ENCODE results near the gene JARID2.

Gene JARID2

DNA sequence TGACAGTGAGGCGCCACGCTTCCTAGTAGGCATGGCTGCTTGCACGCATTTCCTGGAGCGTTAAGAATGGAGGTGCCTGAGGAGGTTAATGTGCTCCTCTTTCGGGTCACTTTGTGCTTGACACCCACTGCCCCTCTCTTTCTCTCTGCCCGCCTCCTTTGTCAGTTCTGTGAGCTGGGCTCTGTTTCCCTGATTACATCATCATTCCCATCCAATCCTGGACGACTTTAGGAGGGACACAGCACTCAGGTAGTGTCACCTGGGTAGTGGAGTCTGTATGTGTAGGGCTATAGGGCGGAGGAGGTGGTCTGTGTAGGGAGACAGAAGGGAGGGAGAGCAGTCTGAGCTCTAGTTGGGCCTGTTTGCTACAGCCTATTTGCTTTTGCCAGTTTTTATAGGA lies 136.8 kb downstream of the JARID2 start:
- DNase-seq = no peak

DNA sequence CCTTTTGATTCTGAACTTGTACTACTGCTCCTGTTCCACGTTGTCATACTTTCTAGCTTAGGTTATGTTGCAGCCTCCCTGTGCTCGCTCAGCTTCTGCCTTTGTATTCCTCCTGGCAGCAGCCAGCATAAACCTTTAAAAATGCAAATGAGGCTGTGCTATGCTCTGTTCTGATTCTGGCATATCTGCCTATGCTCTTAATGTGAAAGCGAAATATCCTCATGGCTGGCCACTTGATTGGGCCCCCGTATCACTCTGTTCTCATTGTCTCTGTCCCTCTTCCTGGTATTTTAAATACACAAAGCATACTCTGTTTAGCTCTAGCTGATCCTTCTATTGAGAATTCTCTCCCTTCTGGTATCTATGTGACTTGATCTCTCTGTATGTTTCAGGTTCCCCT lies 139.0 kb downstream of the JARID2 start:
- DNase-seq = no peak

DNA sequence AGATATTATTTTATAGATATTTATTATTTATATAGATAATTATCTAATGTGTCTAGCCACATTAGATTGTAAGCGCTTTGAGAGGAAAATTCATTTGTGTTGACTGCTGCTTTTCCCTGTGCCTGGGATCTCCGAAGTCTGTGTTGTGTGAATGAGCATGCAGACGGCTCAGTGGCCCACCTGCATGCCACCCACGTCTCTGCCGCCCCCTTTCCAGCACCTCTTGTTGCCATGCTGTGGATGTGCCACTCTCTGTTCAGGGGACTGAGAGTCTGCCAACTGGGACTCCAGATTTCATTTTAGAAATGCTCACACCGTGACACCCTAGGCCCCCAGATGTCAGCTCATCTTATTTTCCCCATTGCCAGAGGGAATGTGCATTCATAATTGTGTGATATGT lies 139.7 kb downstream of the JARID2 start:
- DNase-seq = no peak

DNA sequence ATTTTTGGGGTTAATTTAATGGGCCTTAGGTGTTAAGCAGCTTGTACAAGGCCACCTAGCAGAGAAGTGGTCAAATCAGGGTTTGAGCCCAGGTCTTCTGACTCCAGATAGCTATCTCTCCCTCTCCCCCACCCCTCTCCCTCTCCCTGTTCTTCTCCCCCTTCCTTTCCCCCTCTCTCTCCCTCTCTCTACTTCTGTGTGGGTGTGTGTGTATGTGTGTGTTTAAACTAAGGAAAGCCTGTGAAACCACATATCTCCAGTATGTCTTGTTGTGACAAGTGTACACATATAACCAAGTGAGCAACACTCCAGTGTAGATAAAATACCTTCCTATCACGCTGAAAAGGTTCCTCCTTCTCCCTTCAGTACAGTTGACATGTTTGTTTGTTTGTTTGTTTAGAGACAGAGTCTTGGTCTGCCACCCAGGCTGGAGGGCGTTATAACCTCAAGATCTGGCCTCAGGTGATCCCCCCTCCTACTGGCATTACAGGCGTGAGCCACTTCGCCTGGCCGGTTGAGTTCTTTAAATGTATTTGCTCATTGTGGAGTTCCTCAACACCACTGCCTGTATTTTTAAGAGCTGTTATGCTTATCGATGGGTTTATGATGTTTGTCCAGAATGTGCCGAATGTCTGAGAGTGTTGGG lies 140.4 kb downstream of the JARID2 start:
- DNase-seq = no peak

DNA sequence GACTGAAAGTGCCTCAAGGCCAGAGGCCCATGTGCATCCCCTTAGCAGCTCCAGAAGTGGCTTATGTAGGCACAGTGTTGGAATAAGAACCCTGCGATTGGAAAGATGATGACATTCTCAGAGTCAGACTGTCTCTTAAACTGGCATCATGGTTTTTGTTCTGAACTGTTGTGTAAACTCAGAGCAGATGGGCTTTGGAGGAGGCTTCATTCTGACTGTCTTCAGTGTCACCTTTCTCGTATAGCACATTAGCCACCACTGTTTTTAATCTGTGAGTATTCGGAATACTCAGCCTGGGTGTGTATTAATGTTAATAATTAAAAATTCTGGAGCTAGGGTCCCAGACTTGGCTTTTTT lies 140.9 kb downstream of the JARID2 start:
- DNase-seq = no peak

DNA sequence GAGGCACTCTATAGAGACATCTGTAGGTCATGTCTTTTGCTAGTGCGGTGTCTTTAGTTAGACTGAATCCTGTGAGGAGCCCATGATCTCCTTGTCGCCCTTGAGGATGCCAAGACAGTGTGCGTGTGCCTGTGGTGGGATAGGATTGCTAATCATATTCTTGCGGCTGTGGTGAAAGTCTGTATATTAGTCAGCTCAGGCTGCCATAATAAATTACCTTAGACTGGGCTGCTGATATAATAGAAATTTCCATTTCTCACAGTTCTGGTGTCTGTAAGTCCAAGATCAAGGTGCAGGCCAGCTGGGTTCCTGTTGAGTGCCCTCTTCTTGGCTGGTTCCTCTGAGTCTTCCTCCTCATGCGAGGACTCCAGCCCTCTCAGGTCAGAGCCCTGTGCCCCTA lies 141.2 kb downstream of the JARID2 start:
- no peak for DNase-seq

DNA sequence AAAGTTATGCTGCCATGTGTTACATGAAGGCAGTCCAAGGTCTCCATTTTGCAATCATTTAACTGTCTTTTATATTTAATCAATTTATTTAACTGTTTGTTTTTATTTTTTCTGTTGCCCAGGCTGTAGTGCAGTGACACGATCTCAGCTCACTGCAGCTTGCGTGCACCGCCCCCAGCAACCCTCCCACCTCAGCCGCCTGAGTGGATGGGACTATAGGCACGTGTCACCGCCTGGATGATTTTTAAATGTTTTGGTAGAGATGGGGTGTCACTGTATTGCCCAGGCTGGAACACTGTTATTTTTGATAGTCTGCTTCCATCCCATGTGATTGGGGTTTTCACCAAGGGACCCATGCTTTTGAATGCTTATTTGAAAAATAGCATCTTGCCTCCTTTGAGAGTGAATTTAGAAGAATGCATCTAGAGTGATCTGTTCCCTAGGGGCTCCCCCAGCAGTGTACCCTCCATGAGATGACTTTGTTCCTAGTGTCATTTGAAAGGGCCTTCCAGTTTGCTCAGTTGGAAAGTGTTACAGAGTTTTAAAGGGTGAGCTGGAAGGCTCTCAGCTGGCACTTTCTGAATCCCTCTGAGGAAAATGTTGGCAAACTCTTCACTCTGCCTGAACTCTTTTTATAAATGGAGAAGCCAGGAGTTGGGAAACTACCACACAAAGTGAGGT lies 143.4 kb downstream of the JARID2 start:
- no peak for DNase-seq

DNA sequence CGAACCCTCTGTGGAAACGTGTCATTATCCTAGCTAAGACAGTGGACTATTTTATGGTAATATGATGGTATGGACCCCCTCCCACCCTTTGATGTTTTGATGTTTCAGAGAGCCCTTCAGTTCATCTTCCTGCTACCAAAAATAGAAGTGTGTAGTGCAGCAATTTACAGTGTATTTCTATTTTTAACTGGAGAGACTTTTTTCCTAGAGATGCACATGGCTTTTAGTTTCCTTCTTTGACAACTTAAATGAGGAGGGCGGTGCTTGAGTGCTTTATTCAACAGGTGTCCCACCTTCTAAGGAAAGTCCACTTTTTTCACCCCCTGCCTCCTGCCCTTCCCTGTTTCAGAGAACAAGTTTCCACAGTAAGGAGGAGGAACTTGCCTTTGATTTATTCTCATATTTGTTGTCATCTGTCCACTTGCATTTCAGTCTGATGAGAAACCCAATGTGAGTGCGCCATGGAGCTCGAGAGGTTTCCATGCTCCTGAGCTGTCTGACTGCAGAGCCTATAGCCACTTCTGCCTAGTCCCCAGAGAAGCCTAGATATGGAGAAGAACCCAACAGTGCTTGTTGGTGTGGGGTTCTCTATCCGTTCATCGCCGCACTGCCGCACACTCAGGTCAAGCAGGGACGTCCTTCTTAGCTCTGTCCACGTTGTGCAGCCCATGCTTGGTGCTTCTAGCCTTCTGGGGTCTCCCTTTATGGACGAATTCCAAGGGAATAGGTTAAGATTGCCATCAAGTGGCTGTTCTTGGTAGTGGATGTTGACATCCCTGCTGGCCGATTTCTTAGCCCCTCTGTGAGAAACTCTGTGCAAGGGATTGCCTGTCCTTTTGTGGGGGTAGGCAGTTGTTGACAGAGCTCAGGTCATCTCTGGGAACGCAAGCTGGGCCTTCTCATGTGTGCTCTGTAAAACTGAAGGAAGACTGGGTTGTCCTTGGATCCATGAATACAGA lies 144.2 kb downstream of the JARID2 start:
- DNase-seq = no peak

DNA sequence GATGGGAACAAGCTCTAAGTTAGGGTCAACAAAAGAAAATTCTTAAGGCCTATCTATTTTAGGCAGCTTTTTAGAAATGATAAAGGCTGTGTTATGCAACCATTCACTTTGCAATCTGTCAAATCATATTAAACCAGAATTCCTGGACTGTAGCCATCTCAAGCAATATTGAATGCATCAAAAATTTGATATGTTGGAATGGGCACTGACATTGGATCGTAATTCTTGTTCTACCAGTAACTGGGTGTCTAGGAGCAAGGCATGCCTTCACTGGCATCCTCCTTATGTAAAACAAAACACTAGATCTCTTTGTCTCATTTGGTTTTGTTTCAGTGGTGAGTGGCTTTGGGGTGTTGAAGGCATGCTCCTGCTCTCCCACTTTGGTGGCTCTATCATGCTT lies 145.6 kb downstream of the JARID2 start:
- DNase-seq = no peak

DNA sequence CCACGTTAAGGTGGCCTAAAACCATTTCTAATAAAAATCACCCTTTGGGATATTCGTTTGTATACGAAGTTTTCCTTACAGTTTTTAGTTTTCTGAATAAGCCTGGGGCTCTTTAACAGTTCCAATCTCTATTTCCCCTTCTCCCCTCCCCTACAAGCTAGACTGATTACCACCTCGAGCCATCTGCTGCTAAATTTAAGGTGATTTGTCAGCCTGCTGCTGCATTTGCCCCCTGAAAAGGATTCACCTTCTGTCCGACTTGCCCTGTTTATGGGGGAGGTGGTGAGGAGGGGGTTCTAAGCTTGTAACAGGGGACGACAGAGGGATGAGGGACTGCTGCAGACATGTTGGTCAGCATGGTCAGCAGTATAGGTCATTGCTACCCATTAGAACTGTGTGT lies 146.3 kb downstream of the JARID2 start:
- DNase-seq = no peak

DNA sequence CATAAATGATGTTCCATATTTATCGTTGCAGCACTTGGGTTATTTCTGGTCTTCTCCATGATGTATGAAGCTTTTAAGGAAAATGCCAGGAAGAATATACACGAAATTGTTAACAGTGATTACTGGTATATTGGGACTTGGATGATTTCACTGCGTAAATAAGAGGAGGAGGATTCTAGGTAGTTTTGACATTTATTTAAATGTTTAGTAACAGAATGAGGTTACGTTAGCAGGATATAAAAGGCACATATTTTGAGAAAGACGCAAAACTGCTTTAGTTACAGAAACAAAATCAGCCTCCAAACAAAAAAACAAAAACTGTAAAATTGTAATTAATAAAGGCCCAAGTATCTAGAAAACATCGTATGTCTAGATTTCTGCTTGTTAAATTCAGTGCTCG lies 147.7 kb downstream of the JARID2 start:
- no peak for DNase-seq

DNA sequence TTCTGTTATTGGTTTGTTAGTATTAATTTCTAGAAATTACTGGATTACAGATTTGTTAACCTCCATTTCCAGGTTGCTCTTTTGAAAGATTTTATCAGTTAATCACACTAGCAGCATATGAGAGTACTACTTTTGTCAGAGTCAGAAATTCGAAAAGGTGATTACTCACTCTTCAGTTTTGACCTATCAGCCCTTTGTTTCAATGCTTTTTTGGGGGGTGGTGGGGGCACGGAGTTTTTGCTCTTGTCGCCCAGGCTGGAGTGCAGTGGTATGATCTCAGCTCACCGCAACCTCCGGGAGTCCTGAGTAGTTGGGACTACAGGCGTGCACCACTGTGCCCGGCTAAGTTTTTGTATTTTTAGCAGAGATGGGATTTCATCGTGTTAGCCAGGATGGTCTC lies 149.2 kb downstream of the JARID2 start:
- DNase-seq = no peak

DNA sequence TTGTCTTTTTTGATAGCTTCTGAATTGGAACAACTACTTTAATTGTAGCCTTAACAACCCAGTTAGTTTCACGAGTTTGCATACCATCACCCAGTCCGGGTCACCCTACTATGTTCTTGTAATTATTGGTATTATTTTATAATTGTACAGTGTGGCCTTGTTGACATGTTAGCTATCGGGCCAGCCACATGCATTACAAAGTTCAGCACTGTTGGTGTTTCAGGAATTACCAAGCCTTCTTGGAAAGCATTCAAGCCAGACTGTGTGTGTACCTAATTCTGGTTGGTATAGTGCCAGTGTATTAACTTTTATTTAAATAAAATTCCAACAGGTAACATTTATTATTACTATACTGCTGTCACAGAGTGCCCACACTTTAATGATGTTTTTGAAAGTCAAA lies 150.9 kb downstream of the JARID2 start:
- DNase-seq = no peak

DNA sequence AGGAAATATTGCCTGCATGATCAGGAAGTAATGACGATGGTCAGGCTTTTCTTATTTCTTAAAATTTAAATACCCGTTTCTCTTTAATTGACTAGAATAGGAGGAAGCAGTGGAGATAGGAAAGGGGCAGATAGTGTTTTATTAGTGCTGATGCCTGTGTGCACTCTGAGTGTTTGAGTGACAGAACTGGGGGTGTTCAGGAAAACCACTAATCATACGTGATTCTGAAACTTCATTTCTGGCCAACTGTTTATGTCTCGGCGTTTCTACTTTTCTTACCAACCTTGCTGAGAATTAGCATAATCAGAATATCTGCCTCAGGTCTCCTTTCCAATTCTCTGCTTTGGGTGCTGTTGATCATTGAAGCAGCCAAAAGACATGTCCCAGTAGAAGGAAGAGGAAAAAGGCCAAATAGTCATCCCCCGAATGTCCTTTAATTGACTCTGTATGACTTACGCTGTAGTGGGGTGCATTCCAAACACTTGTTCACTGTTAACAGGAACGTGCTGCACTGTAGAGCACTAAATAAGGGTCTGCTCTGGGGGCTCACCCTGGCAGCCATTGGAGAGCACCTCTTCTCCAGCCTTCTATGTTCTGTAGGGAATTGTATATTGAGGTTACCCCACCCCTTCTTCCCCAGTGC lies 152.9 kb downstream of the JARID2 start:
- DNase-seq = no peak

DNA sequence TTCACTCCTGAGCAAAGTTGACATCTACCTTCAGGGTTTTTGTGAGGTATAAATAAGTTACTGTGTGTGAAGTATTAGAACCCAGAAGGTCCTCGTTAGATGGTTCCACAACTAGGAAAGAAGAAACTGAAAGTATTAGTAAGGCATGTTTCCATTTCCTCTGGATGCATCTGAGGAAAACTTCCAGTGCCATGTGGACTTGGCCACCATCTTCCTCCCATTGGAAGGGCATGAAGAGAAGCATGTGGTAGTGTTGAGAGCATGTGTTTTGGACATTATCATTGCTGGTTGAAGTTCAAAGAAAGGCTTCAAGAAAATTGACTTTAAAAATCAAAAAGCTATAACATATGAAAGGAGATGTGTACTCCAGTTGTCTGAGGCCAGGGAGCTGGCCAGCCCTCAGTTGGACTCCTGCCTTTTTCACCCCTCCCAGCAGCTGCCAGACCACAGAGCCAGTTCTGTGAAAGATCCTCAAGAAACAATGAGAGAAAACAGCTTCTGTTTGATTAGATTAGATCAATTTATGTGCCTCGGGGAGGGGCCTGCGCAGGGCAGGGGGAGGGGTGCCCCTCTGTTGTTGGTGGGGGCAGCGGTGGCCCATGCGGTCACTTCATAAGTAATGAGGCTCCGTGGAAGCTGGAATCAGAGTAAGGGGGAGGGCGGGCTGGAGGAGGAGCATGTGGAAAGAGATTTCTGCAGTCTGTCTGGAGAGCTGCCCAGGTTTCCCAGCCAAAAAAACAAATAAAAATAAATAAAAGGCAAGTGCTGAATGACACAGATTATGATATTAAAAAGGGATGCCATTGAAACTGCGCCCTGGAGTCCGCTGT lies 154.0 kb downstream of the JARID2 start:
- no peak for DNase-seq

DNA sequence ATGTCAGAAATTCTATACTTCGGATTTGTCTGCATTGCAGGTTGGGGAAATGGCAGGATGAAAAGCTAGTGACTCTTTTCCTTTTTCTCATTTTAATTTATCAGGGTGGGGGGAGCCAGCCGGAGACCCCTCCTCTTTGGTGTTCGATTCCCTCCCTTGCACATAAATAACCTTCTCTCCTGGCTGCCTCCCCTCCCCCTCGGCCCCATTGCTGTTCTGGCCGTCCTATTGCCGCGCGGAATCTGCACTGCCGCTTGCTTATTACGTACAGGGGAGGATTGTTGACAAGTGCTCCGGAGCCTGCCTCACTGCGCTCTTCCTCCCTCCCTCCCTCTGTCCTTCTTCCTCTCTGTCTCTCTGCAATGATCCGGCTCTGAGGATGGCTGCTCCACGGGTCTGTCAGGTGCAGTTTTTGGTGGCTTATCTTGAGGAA lies 154.7 kb downstream of the JARID2 start:
- no peak for DNase-seq

DNA sequence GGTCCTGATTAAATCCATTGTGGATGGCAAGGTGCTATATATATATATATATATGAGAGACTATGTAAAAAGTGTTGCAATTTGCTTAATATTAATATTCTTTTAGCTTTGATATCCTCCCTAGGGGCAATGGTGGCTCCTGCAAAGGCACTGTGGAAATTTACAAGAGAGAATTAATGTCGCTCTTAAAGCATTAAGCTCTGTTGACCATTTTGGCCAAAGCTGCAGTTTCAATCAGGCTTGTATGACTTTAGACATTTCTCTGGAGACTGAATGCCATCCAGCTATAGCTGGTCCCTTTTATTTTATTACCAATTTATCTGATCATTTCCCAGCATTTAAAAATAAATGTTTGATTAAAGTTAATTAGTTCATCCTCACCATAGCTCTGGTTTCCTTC lies 155.3 kb downstream of the JARID2 start:
- no peak for DNase-seq

DNA sequence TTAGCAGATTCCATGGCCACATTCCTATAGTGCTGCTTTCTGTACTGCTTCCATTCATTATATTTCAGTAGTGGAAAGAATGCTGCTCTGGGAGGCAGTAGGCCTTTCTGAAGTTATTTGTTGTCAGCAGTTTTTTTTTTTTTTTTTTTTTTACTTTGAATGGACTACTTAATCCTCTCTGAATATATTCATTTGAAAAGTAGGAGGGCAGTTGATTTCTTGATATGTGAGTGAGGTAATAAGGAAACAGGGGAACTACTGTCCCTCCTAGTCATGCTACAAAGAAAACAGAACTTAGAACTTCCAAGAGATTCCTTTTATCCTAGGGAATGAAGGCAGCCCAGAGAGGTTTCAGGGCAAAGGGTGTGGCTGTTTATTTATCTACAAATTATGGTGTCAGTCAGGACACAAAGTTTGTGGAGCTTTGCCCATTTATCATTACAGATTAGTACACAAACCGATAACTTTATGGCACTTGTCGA lies 155.9 kb downstream of the JARID2 start:
- no peak for DNase-seq

DNA sequence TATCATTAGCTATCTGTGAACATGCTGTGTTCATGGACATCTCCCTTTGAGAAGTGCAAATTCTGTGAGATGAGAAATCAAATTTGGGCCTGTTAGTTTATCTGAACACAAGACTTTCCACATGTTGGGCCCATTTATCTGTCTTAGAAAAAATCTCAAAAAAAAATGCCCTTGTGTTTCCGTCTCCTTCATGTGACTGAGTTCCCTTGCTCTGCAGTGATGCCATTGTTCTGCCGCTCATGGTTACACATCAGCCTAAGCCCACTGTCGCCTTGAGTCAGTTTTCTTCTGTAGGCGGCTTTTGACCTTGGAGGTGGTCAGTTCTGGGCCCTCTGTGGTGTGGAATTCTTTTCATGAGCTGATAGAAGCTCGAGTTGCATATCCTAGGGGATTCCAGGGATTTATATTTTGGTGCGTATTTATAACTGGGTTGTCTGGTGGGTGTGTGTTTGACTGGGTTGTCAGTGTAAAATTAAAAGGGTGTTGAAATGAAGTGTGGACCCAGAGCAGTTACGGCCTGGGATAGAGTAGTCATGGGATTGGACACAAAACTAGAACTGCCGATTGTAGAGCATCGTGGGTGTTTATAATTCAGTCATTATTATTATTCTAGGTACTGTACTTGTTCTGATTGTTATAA lies 156.7 kb downstream of the JARID2 start:
- no peak for DNase-seq

DNA sequence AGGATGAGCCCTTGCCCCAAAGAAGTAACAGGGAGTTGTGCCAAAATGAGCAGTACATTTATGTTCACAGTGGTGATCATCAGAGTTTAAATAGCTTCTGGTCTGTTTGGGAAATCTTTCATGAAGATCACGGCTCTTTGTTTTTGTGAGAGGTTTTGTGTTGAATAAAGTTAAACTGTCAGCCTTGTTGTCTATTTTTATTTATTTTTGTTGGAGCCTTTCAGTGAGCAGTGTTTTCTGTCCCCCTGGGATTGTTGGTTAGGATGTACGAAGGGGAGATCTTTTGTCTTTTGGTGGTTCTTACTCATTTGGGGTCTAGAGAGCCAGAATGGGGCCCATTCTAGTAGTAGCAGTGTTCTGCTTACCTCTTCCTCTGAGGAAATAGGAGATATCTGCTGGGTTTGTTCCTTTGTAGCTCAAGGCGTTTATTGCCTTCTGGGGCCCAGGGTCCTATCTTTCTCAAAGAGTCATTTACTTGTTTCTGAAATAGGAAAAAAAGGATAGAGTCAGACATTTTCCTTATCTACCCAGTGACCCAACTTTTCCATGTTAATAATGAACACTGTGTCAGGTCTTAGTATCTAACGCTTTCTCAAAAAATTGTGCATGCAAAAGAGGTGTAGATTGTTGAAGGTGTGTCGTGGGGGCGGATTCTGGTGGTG lies 157.4 kb downstream of the JARID2 start:
- DNase-seq = no peak

DNA sequence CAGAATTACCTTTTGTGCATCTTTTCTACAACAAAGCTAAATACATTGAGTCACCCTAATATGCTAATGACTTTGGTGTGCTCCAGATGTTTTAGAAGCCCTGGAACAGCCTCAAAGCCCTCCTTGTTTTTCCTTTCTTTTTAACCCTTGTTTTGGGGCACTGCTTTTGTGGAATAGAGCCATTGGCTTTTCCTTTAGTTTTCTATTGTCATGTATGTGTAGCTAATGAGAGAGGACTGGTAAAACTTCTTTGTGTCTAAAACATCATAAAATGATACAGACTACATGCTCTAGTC lies 158.8 kb downstream of the JARID2 start:
- no peak for DNase-seq

Measured in cortex of kidney (tissue), 1 donor.